B cell (primary cell): ENCODE results near the gene PDE4A. TPM values are rescaled to one million over a fixed set of nuclear protein-coding genes. Genes with fewer than 3 reads are reported as not detected.

ENCODE experiments used
- ATAC-seq: fragments of 200-7000 bp; cut with Tn5 transposase; one replicate; pipeline ENCODE4 v1.10.0; 2021; ENCODE audit warnings: low read depth, mild to moderate bottlenecking, moderate number of reproducible peaks, moderate library complexity
- CTCF ChIA-PET: fragments of 350-600 bp; sonication (Branson Sonifier 250); formaldehyde crosslinking; loops from one replicate; lab custom pipeline; 2021; ENCODE audit warnings: antibody characterized with exemption, inconsistent platforms; lab: Charles Lee
- POLR2A ChIA-PET: fragments of 350-600 bp; sonication (Branson Sonifier 250); formaldehyde crosslinking; loops from one replicate; lab custom pipeline; 2021; ENCODE audit warnings: antibody characterized with exemption; lab: Charles Lee
- DNase-seq: peaks from one replicate; pipeline ENCODE4 v3.0.0; 2013
- H2AFZ ChIP-seq: 2 replicates; pipeline ENCODE4 v1.6.1; 2012; ENCODE audit warnings: mild to moderate bottlenecking, low read depth, low read length; ENCODE audit not compliant: insufficient read depth, poor library complexity, severe bottlenecking
- H3K27ac ChIP-seq, 2 donors: 1 replicate in 1 of 2; 2 replicates in 1 of 2; pipeline ENCODE4 v1.5.1; 2012 to 2013; ENCODE audit warnings: low read length in 2 of 2, mild to moderate bottlenecking in 2 of 2, moderate library complexity in 1 of 2
- H3K27me3 ChIP-seq, 4 experiments: fragments of 200-600 bp in 1 of 4; sonication (generic) in 1 of 4; replicated peaks in 1 of 4; 1 replicate in 2 of 4; 2 replicates in 2 of 4; pipeline versions ENCODE4 v1.6.1 to v1.7.0; 2013 to 2016; ENCODE audit warnings: low read length in 3 of 4, mild to moderate bottlenecking in 2 of 4, mixed read lengths in 1 of 4, moderate library complexity in 1 of 4; ENCODE audit not compliant: insufficient read depth in 4 of 4, control insufficient read depth in 3 of 4; ENCODE audit errors: control extremely low read depth in 1 of 4
- H3K36me3 ChIP-seq, 2 experiments: replicated peaks in 1 of 2; 1 replicate in 1 of 2; 2 replicates in 1 of 2; pipeline versions ENCODE4 v1.6.1 to v1.7.1; 2013; ENCODE audit warnings: low read length in 1 of 2; ENCODE audit not compliant: insufficient read depth in 2 of 2, control insufficient read depth in 1 of 2; ENCODE audit errors: control extremely low read depth in 1 of 2, extremely low read depth in 1 of 2
- H3K4me1 ChIP-seq, 2 donors: fragments of 200-600 bp in 1 of 2; sonication (generic) in 1 of 2; 1 replicate in 1 of 2; 2 replicates in 1 of 2; pipeline versions ENCODE4 v1.5.1 to v1.6.1; 2013 to 2017; ENCODE audit warnings: low read length in 2 of 2; ENCODE audit not compliant: control insufficient read depth in 2 of 2, insufficient read depth in 2 of 2
- H3K4me2 ChIP-seq: replicated peaks from 2 replicates; pipeline ENCODE3; 2012; ENCODE audit warnings: mild to moderate bottlenecking, low read depth, low read length; ENCODE audit not compliant: poor library complexity, severe bottlenecking
- H3K4me3 ChIP-seq, 5 experiments: fragments of 200-600 bp in 1 of 5; sonication (generic) in 1 of 5; 1 replicate in 3 of 5; 2 replicates in 2 of 5; pipeline versions ENCODE4 v1.5.1 to v1.7.0; 2011 to 2016; ENCODE audit warnings: low read length in 4 of 5, mild to moderate bottlenecking in 4 of 5, low read depth in 2 of 5, control low read depth in 1 of 5, moderate library complexity in 1 of 5; ENCODE audit not compliant: insufficient read depth in 1 of 5; ENCODE audit errors: control extremely low read depth in 1 of 5, extremely low read depth in 1 of 5
- H3K79me2 ChIP-seq: fragments of 200-600 bp; sonication (generic); one replicate; pipeline ENCODE4 v1.6.0; 2016; ENCODE audit warnings: low read length; ENCODE audit not compliant: control insufficient read depth, insufficient read depth
- H3K9ac ChIP-seq: fragments of 200-600 bp; sonication (generic); 2 replicates; pipeline ENCODE4 v1.6.1; 2017; ENCODE audit warnings: mild to moderate bottlenecking, low read length, moderate library complexity
- H3K9me3 ChIP-seq, 3 donors: one replicate each; pipeline versions ENCODE4 v1.6.1 to v1.7.1; 2013; ENCODE audit warnings: low read length in 2 of 3; ENCODE audit not compliant: control insufficient read depth in 2 of 3, insufficient read depth in 1 of 3; ENCODE audit errors: control extremely low read depth in 1 of 3
- H4K20me1 ChIP-seq: 2 replicates; pipeline ENCODE4 v1.6.0; 2012; ENCODE audit warnings: mild to moderate bottlenecking, low read length; ENCODE audit not compliant: insufficient read depth, control insufficient read depth, poor library complexity, severe bottlenecking
- H3K27ac Mint-ChIP-seq: one replicate; pipeline ENCODE4 v1.8.0; 2021; ENCODE audit warnings: mixed read lengths
- H3K27me3 Mint-ChIP-seq: one replicate; pipeline ENCODE4 v1.8.0; 2021; ENCODE audit warnings: mixed read lengths
- H3K4me1 Mint-ChIP-seq: one replicate; pipeline ENCODE4 v1.8.0; 2021; ENCODE audit warnings: mixed read lengths
- H3K4me3 Mint-ChIP-seq: one replicate; pipeline ENCODE4 v1.8.0; 2021; ENCODE audit warnings: mixed read lengths
- H3K9me3 Mint-ChIP-seq: one replicate; pipeline ENCODE4 v1.8.0; 2022; ENCODE audit warnings: mixed read lengths; ENCODE audit not compliant: insufficient read depth
- EZH2 ChIP-seq: IDR thresholded peaks from 2 replicates; pipeline ENCODE4 v1.6.1; 2012; ENCODE audit warnings: borderline replicate concordance, low read depth, mild to moderate bottlenecking, moderate library complexity, low read length; ENCODE audit not compliant: insufficient read depth, poor library complexity, severe bottlenecking
- WGBS: methylation state at CpG from one replicate; pipeline ENCODE4 v1.1.5; 2013; ENCODE audit warnings: missing lambda C conversion rate; ENCODE audit not compliant: insufficient coverage; 5-methylcytosine and 5-hydroxymethylcytosine counted together
- intact Hi-C: fragments of 100-400 bp; cut with micrococcal nuclease; formaldehyde crosslinking; loops from one replicate; pipeline ENCODE4 v1.10.0; 2022
- polyA plus RNA-seq: library from polyadenylated mRNA; depleted of rRNA; stranded (reverse); fragments of >200 nt; gene quantifications from 2 replicates; pipeline ENCODE4 v1.2.3, GENCODE V29; 2012
- total RNA-seq, 2 donors: library from RNA; stranded (reverse); fragments of 120-200 nt in 1 of 2; gene quantifications; 1 replicate in 1 of 2; 2 replicates in 1 of 2; pipeline versions ENCODE4 v1.2.3 to v1.2.4, GENCODE V29; 2013 to 2022
- TF ChIP-seq, protein P1 (sequence below): fragments of 200-600 bp; IDR thresholded peaks from one replicate; pipeline ENCODE4 v1.8.0; 2022; ENCODE audit warnings: antibody characterized with exemption, mild to moderate bottlenecking

PDE4A gene
- total and polyA plus RNA-seq, 2 donors (not counting 1 experiment from before 2014, with no cell fraction given) = 1.5 to 10.9 TPM

DNA sequence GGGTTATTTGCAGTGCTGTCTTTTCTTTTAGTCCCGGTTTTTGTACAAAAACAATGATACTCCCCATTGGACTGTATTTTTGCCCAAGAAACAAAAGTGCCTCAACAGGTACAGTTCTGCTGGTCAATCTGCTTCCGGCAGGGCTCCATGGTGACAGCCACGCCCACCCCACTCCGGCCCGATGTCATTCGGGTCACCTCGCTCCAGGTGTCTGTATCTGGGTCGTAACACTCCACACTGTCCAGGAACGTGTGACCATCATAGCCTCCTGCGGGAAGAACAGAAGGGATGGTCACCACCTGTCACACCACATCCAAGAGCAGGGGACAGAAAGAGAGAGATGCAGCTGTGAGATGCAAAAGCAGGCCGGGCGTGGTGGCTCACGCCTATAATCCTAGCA, 66.2 kb downstream of the PDE4A start:
- H3K4me3 ChIP-seq = no peak overlapping the region
- H3K27ac Mint-ChIP-seq = no peak overlapping the region
- no peak for ATAC-seq

DNA sequence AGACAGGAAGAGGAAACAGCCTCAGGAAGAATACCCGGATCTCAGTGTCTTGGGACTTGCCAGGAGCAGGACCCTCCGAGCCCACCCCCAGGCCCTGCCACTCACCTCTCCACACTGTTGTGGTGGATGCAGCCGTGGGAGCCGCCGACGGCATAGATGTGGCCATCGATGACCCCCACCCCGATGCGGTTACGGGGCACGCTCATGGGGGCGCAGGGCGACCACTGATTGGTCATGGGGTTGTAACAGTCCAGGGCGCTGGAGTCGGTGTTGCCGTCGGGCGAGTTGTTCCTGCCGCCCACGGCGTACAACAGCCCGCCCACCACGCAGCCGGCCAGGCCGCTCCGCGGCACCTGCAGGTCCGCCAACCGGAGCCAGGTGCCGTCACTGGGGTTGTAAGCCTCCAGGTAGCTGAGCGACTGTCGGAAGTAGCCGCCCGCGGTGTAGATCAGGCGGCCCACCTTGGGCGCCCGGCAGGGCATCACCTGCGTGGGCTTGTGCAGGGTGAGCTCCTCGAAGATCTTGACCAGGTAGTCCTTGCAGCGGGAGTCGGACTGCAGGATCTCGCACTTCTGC, 71.2 kb downstream of the PDE4A start:
- Histone ChIP-seq H3K9ac (no peak overlapping the region), H3K4me2 (no peak overlapping the region), H3K9me3 (no peaks in the 10 kb centered on the region), H3K4me3 (no peak overlapping the region), H3K36me3 (peaks cover 0 to 28% of the 10 kb centered on the region in 2 experiments), H2AFZ (no peak overlapping the region), H3K4me1 (no peaks in the 10 kb centered on the region), H3K27me3 (no peaks in the 10 kb centered on the region), H3K27ac (no peak overlapping the region), H3K79me2 (peaks cover 20% of the 10 kb centered on the region), H4K20me1 (peaks cover 9% of the 10 kb centered on the region)
- no peak overlapping the region for H3K4me3 Mint-ChIP-seq
- WGBS = 98% methylated on average over 43 of the region's 43 CpGs
- ATAC-seq = no peak
- TF ChIP-seq, protein P1, sequence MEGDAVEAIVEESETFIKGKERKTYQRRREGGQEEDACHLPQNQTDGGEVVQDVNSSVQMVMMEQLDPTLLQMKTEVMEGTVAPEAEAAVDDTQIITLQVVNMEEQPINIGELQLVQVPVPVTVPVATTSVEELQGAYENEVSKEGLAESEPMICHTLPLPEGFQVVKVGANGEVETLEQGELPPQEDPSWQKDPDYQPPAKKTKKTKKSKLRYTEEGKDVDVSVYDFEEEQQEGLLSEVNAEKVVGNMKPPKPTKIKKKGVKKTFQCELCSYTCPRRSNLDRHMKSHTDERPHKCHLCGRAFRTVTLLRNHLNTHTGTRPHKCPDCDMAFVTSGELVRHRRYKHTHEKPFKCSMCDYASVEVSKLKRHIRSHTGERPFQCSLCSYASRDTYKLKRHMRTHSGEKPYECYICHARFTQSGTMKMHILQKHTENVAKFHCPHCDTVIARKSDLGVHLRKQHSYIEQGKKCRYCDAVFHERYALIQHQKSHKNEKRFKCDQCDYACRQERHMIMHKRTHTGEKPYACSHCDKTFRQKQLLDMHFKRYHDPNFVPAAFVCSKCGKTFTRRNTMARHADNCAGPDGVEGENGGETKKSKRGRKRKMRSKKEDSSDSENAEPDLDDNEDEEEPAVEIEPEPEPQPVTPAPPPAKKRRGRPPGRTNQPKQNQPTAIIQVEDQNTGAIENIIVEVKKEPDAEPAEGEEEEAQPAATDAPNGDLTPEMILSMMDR = no peak
- H3K27me3 Mint-ChIP-seq = no peaks in the 10 kb centered on the region
- H3K9me3 Mint-ChIP-seq = no peaks in the 10 kb centered on the region
- no peak overlapping the region for H3K27ac Mint-ChIP-seq
- peaks cover 3% of the 10 kb centered on the region for H3K4me1 Mint-ChIP-seq
- intact Hi-C loops = no loop called here
- CTCF ChIA-PET = interaction anchor here (2.4 kb wide), 1 partner anchor 208 kb away, joined by 14 read pairs; no protein-coding TSS in a partner anchor
- POLR2A ChIA-PET = no interaction called here
- no peak for DNase-seq

More for the DNA sequence above, 66.2 kb downstream of the PDE4A start:
- H3K9ac ChIP-seq = no peak overlapping the region
- intact Hi-C loops = no loop called here
- H3K9me3 ChIP-seq = no peaks in the 10 kb centered on the region
- H3K4me1 ChIP-seq = no peaks in the 10 kb centered on the region
- CTCF ChIA-PET = interaction anchor here (0.6 to 1.6 kb wide), 3 partner anchors 83 to 105 kb away, joined by 3 to 6 read pairs (median 3); no protein-coding TSS in a partner anchor
- peaks cover 3% of the 10 kb centered on the region for H3K4me1 Mint-ChIP-seq
- no peaks in the 10 kb centered on the region for H3K9me3 Mint-ChIP-seq
- 98% methylated on average over 10 of the region's 13 CpGs for WGBS
- no peak overlapping the region for H3K4me3 Mint-ChIP-seq
- DNase-seq = no peak
- no peaks in the 10 kb centered on the region for H3K27me3 Mint-ChIP-seq
- peaks cover 4% of the 10 kb centered on the region for H4K20me1 ChIP-seq
- H3K36me3 ChIP-seq = peaks cover 0 to 31% of the 10 kb centered on the region in 2 experiments
- H3K27me3 ChIP-seq = no peaks in the 10 kb centered on the region
- no peak overlapping the region for H3K27ac ChIP-seq
- TF ChIP-seq, protein P1 = no peak
- TF ChIP-seq EZH2 = no peak
- no peak overlapping the region for H3K4me2 ChIP-seq
- no peak overlapping the region for H2AFZ ChIP-seq
- POLR2A ChIA-PET = interaction anchor here (0.7 kb wide), 1 partner anchor 163 kb away, joined by 5 read pairs; no protein-coding TSS in a partner anchor
- H3K79me2 ChIP-seq = peaks cover 10% of the 10 kb centered on the region
